Neutrophil (primary cell): ENCODE measurements around the gene ARHGDIG.

Source experiments
- H3K27ac ChIP-seq: fragments of 200-600 bp; sonication (generic); 2 replicates; pipeline ENCODE4 v1.5.1; 2016; ENCODE audit warnings: mild to moderate bottlenecking, moderate library complexity
- H3K27me3 ChIP-seq: fragments of 200-600 bp; sonication (generic); 2 replicates; pipeline ENCODE4 v1.6.0; 2016; ENCODE audit warnings: mild to moderate bottlenecking
- H3K36me3 ChIP-seq: fragments of 200-600 bp; sonication (generic); 2 replicates; pipeline ENCODE4 v1.5.1; 2017
- H3K4me1 ChIP-seq, 2 experiments: fragments of 200-600 bp in 1 of 2; sonication (generic) in 1 of 2; 1 replicate in 1 of 2; 2 replicates in 1 of 2; pipeline versions ENCODE4 v1.5.1 to v1.6.1; 2013 to 2016; ENCODE audit warnings: low read depth in 1 of 2, low read length in 1 of 2, mild to moderate bottlenecking in 1 of 2, moderate library complexity in 1 of 2; ENCODE audit not compliant: control insufficient read depth in 1 of 2, insufficient read depth in 1 of 2
- H3K4me3 ChIP-seq, 2 experiments: fragments of 200-600 bp in 1 of 2; sonication (generic) in 1 of 2; 1 replicate in 1 of 2; 2 replicates in 1 of 2; pipeline ENCODE4 v1.5.1; 2013 to 2016; ENCODE audit warnings: low read depth in 1 of 2, low read length in 1 of 2, mild to moderate bottlenecking in 1 of 2, moderate library complexity in 1 of 2
- H3K9me3 ChIP-seq: fragments of 200-600 bp; sonication (generic); 2 replicates; pipeline ENCODE4 v1.5.1; 2016
- TF ChIP-seq, protein P1 (sequence below): fragments of 200-600 bp; sonication (generic); IDR thresholded peaks from 2 replicates; pipeline ENCODE4 v1.5.1; 2016; ENCODE audit warnings: antibody characterized with exemption

The ARHGDIG gene

DNA sequence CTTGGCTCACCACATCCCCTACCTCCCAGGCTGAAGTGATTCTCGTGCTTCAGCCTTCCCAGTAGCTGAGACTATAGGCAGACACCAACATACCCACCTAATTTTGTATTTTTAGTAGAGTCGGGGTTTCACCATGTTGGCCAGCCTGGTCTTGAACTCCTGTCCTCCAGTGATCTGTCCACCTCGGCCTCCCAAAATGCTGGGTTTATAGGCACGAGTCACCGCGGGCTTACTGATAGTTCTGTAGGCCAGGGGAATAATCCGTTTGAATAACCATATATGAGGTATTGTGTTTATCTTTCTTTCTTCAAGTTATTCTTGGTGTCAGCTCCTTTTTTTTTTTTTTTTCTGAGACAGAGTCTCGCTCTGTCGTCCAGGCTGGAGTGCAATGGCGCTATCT, 38.1 kb upstream of the ARHGDIG start:
- no peaks in the 10 kb centered on the region for H3K27me3 ChIP-seq
- TF ChIP-seq, protein P1, sequence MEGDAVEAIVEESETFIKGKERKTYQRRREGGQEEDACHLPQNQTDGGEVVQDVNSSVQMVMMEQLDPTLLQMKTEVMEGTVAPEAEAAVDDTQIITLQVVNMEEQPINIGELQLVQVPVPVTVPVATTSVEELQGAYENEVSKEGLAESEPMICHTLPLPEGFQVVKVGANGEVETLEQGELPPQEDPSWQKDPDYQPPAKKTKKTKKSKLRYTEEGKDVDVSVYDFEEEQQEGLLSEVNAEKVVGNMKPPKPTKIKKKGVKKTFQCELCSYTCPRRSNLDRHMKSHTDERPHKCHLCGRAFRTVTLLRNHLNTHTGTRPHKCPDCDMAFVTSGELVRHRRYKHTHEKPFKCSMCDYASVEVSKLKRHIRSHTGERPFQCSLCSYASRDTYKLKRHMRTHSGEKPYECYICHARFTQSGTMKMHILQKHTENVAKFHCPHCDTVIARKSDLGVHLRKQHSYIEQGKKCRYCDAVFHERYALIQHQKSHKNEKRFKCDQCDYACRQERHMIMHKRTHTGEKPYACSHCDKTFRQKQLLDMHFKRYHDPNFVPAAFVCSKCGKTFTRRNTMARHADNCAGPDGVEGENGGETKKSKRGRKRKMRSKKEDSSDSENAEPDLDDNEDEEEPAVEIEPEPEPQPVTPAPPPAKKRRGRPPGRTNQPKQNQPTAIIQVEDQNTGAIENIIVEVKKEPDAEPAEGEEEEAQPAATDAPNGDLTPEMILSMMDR: no peak
- H3K27ac ChIP-seq: peak overlapping the region; percentile 39
- peaks cover 14 to 30% of the 10 kb centered on the region in 2 experiments for H3K4me1 ChIP-seq
- no peak overlapping the region for H3K4me3 ChIP-seq
- no peaks in the 10 kb centered on the region for H3K36me3 ChIP-seq
- H3K9me3 ChIP-seq: no peaks in the 10 kb centered on the region

GRCh38 chr16:243348-243747, 37.0 kb upstream of the ARHGDIG start:
- Histone ChIP-seq H3K27ac (no peak overlapping the region), H3K4me3 (no peak overlapping the region), H3K36me3 (no peaks in the 10 kb centered on the region), H3K9me3 (no peaks in the 10 kb centered on the region), H3K4me1 (peaks cover 14 to 30% of the 10 kb centered on the region in 2 experiments), H3K27me3 (no peaks in the 10 kb centered on the region)
- TF ChIP-seq, protein P1: no peak

DNA sequence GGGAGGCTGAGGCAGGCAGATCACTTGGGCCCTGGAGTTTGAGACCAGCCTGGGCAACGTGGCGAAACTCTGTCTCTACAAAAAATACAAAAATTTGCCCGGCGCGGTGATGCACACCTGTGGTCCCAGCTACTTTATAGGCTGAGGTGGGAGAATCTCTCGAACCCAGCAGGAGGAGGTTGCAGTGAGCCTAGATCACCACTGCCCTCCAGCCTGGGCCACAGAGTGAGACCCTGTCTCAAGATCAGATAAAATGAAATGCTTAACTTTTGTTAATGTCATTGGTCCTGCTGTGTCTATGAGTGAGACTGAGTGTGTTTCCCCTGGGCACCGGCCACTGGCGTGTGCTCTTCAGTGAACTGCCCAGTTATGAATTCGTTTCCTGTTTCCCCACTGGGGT, 35.3 kb upstream of the ARHGDIG start:
- Histone ChIP-seq H3K36me3 (no peaks in the 10 kb centered on the region), H3K27ac (peak overlapping the region; percentile 60), H3K4me1 (peaks cover 14 to 30% of the 10 kb centered on the region in 2 experiments), H3K9me3 (no peaks in the 10 kb centered on the region), H3K4me3 (no peak overlapping the region), H3K27me3 (no peaks in the 10 kb centered on the region)
- TF ChIP-seq, protein P1: no peak

DNA sequence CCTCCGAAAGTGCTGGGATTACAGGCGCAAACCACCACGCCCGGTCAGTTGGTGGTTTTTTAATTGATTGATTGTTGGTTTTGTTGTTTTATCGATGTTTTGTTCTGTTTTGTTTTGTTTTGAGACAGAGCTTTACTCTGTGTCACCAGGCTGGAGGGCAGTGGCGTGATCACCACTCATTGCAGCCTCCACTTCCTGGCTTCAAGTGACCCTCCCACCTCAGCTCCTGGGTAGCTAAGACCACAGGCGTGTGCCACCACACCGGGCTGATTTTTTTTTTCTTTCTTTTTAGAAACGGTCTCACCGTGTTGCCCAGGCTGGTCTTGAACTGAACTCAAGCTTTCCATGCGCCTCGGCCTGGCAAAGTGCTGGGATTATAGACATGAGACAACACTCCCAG, 33.4 kb upstream of the ARHGDIG start:
- H3K4me3 ChIP-seq: no peak overlapping the region
- peaks cover 19 to 30% of the 10 kb centered on the region in 2 experiments for H3K4me1 ChIP-seq
- H3K27me3 ChIP-seq: no peaks in the 10 kb centered on the region
- H3K27ac ChIP-seq: no peak overlapping the region
- H3K36me3 ChIP-seq: no peaks in the 10 kb centered on the region
- no peaks in the 10 kb centered on the region for H3K9me3 ChIP-seq
- TF ChIP-seq, protein P1: no peak

DNA sequence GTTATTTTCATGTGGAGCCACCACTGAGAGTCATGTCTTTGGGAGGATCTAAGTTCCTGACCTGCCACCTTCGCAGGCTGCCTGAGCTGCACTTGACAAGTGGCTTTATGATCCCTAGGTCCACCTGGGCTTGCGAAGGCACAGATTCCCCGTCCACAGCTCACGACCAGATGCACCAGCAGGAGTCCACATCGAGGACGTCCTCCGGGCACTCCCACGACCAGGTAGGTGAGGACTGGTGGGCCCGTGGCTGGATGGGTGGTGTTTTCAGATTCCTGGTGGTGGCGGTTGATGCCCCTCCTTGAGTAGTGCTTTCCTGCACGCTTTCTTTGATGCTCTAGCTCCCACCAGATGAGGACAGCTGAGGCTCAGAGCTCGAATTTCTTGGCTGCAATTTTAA, 31.0 kb upstream of the ARHGDIG start:
- no peak overlapping the region for H3K4me3 ChIP-seq
- no peaks in the 10 kb centered on the region for H3K27me3 ChIP-seq
- no peaks in the 10 kb centered on the region for H3K36me3 ChIP-seq
- TF ChIP-seq, protein P1: no peak
- no peaks in the 10 kb centered on the region for H3K9me3 ChIP-seq
- no peak overlapping the region for H3K27ac ChIP-seq
- H3K4me1 ChIP-seq: peaks cover 27 to 35% of the 10 kb centered on the region in 2 experiments
